Uterus (tissue), 4 donors: Measurements from ENCODE around the gene MBD4. TPM values are rescaled to one million over a fixed set of nuclear protein-coding genes. Genes with fewer than 3 reads are reported as not detected.
A peak's percentile ranks its signal among the peaks of the same experiment; 100 is the strongest.

ENCODE experiments used
- DNase-seq, 2 donors: peaks; one replicate each; pipeline ENCODE4 v3.0.0-alpha.2; 2019 to 2020
- H3K27ac ChIP-seq, 2 donors: fragments of 200-600 bp; sonication (generic); 1 replicate in 1 of 2; 2 replicates in 1 of 2; pipeline ENCODE4 v1.5.1; 2016 to 2018
- H3K27me3 ChIP-seq, 2 donors: fragments of 200-600 bp; sonication (generic); one replicate each; pipeline ENCODE4 v1.5.1; 2018 to 2019; ENCODE audit warnings: control low read depth in 1 of 2
- H3K36me3 ChIP-seq, 2 donors: fragments of 200-600 bp; sonication (generic); one replicate each; pipeline ENCODE4 v1.5.1; 2019; ENCODE audit warnings: control low read depth in 1 of 2
- H3K4me1 ChIP-seq, 2 donors: fragments of 200-600 bp; sonication (generic); one replicate each; pipeline ENCODE4 v1.5.1; 2018 to 2019; ENCODE audit warnings: control low read depth in 1 of 2
- H3K4me3 ChIP-seq, 2 donors: fragments of 200-600 bp; sonication (generic); 1 replicate in 1 of 2; 2 replicates in 1 of 2; pipeline ENCODE4 v1.5.1; 2018 to 2019; ENCODE audit warnings: mild to moderate bottlenecking in 1 of 2
- H3K9me3 ChIP-seq, 2 donors: fragments of 200-600 bp; sonication (generic); one replicate each; pipeline ENCODE4 v1.5.1; 2019; ENCODE audit warnings: control low read depth in 1 of 2
- POLR2A ChIP-seq, 2 donors: fragments of 450-650 bp; IDR thresholded peaks; one replicate each; pipeline ENCODE4 v1.6.1; 2016; ENCODE audit warnings: antibody characterized with exemption in 2 of 2, mild to moderate bottlenecking in 1 of 2, moderate library complexity in 1 of 2
- intact Hi-C: fragments of 100-400 bp; cut with DNase I; formaldehyde crosslinking; loops from one replicate; pipeline ENCODE4 v1.15.1; 2023; ENCODE audit warnings: low total_unique reads
- total RNA-seq, 4 donors: library from RNA; depleted of rRNA in 3 of 4; stranded (reverse); fragments of >200 nt in 3 of 4; gene quantifications; one replicate each; pipeline versions ENCODE4 v1.1.0 to v1.2.4, GENCODE V29; 2014 to 2023
- TF ChIP-seq, protein P1 (sequence below), 4 experiments: fragments of 200-600 bp in 2 of 4; fragments of 450-650 bp in 2 of 4; sonication (generic) in 2 of 4; IDR thresholded peaks; one replicate each; pipeline ENCODE4 v1.5.1; 2016 to 2019; ENCODE audit warnings: antibody characterized with exemption in 4 of 4, mild to moderate bottlenecking in 2 of 4, moderate library complexity in 1 of 4
- donor health status: DM: yes; HTN: yes; CAD: no.

MBD4 gene
- total RNA-seq, 4 donors from 2014 or later, result 13.8 to 36.2 (median 20.4) TPM

DNA sequence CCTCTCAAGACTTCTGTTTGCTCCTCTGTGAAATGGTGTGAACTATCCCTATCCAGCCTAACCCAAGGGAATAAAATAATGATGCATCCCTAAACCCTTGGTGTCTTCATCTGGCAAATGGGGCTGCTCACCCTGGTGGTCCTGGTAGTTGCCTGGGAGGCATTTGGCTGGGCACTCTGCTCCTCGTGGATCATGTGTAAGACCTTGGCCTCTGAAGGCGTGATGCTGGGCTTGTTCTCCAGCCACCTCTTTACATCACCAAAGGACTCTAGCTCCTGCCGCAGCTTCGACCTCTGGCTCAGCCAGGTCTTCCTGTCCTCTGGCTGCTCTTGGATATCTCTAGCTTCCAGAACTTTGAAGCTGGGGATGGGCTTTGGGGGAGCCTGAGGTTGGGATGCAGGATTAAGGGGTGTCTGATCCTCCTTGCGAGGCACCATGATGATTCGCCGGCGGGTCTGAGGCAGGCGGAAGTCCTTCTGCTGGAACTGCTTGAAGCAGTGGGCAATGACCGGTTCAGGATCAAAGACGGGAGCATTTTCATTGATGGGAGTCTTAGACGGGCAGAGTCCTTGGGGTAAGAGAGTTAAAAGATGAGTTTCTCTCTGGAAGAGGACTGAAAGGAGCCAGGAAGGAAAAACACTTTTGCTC, 18.4 kb downstream of the MBD4 start:
- H3K36me3 ChIP-seq, result no peaks in the 10 kb centered on the region
- no peaks in the 10 kb centered on the region for H3K9me3 ChIP-seq
- TF ChIP-seq, protein P1, sequence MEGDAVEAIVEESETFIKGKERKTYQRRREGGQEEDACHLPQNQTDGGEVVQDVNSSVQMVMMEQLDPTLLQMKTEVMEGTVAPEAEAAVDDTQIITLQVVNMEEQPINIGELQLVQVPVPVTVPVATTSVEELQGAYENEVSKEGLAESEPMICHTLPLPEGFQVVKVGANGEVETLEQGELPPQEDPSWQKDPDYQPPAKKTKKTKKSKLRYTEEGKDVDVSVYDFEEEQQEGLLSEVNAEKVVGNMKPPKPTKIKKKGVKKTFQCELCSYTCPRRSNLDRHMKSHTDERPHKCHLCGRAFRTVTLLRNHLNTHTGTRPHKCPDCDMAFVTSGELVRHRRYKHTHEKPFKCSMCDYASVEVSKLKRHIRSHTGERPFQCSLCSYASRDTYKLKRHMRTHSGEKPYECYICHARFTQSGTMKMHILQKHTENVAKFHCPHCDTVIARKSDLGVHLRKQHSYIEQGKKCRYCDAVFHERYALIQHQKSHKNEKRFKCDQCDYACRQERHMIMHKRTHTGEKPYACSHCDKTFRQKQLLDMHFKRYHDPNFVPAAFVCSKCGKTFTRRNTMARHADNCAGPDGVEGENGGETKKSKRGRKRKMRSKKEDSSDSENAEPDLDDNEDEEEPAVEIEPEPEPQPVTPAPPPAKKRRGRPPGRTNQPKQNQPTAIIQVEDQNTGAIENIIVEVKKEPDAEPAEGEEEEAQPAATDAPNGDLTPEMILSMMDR (IDR thresholded peaks at IDR 0.05), result no peak
- no peak for TF ChIP-seq POLR2A (IDR thresholded peaks at IDR 0.05)
- intact Hi-C loops, result no loop called here
- H3K27me3 ChIP-seq, result no peaks in the 10 kb centered on the region
- H3K4me3 ChIP-seq, result no peak overlapping the region
- H3K4me1 ChIP-seq, result no peaks in the 10 kb centered on the region
- DNase-seq, result no peak
- H3K27ac ChIP-seq, result no peak overlapping the region

DNA sequence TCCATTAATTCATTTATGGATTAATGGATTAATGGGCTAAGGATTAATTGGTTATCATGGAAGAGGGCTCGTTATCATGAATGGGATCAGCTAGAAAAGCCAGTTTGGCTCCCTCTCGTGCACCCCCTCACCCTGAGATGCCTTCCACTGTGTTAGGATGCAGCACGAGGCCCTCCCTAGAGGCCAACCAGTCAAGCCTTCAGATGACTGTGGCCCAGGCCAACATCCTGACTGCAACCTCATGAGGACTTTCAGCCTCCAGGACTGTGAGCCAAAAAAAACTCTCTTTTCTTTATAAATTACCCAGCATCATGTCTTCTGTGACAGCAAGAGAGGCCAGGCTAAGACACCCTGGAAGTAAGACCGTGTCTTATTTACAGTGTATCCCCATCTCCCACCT, 20.3 kb downstream of the MBD4 start:
- H3K4me1 ChIP-seq, result no peaks in the 10 kb centered on the region
- no peaks in the 10 kb centered on the region for H3K9me3 ChIP-seq
- intact Hi-C loops, result no loop called here
- H3K27ac ChIP-seq, result no peak overlapping the region
- H3K36me3 ChIP-seq, result no peaks in the 10 kb centered on the region
- no peak for DNase-seq
- no peak overlapping the region for H3K4me3 ChIP-seq
- TF ChIP-seq, protein P1 (IDR thresholded peaks at IDR 0.05), result no peak
- no peak for TF ChIP-seq POLR2A (IDR thresholded peaks at IDR 0.05)
- H3K27me3 ChIP-seq, result no peaks in the 10 kb centered on the region

DNA sequence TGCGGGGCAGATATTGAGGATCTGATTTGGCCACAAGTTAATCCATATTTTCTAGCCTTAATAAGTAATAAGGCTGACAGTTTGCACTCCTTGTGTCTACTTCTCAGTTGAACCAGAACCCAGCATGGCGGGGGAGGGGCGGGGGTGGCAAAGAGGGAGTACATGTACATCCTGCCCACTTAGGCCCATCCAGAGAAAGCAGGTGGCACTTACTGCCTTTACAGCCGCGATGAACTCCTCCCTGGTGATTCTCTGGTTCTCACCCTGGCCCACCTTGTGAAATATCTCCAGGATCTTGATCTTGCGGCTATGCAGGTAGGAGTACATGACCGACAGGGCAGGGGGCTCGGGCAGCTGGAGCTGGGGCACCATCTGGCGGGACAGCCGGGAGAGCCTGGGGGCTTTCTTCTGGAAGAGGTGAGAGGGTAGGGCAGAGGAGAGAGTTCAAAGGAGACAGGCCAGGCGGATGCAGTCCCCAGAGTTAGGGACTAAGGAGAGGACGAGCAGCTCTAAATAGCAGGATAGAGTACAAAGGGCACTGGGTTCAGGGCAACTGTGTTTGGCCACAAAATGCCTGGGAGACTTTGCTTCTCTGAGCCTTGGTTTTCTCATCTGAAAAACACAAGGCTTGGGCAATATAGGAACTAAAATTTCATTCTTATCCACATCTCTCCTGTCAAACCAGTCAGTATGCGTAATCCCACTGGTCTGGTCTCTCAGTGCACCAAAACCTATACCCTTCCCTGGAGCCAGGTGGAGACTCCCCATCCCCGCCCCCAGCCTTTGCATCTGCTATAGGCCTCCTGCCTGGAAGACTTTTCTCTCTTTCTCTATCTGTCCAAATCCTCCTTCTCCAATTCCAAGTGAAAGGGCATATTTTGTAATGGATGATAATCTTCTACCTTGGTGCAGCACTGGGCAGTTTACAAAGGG, 21.4 kb downstream of the MBD4 start:
- Histone ChIP-seq H3K4me1 (no peaks in the 10 kb centered on the region), H3K4me3 (no peak overlapping the region), H3K27me3 (no peaks in the 10 kb centered on the region), H3K9me3 (no peaks in the 10 kb centered on the region), H3K27ac (peak overlapping the region in 1 of 2 donors; percentile 4), H3K36me3 (no peaks in the 10 kb centered on the region)
- intact Hi-C loops, result no loop called here
- DNase-seq, result no peak
- no peak for TF ChIP-seq POLR2A (IDR thresholded peaks at IDR 0.05)
- TF ChIP-seq, protein P1 (IDR thresholded peaks at IDR 0.05), result no peak

DNA sequence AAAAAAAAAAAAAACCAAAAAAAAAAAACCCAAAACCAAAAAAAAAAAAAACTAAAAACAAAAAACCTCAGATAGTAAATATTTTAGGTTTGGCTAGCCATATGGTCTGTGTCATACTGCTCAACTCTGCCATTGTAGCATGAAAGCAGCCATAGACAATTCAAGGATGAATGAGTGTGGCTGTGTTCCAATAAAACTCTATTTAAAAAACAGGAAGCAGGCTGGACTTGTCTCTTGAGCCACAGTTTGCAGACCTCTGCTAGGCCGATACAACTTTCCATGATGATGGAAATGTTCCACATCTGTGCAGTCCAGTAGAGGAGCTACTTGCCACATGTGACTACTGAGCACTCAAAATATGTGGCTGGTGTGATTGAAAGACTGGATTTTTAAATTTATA, 22.4 kb downstream of the MBD4 start:
- H3K36me3 ChIP-seq, result no peaks in the 10 kb centered on the region
- H3K4me1 ChIP-seq, result no peaks in the 10 kb centered on the region
- no peaks in the 10 kb centered on the region for H3K9me3 ChIP-seq
- H3K27ac ChIP-seq, result peak overlapping the region in 1 of 2 donors; percentile 4
- no peak for DNase-seq
- H3K4me3 ChIP-seq, result no peak overlapping the region
- intact Hi-C loops, result no loop called here
- TF ChIP-seq POLR2A (IDR thresholded peaks at IDR 0.05), result no peak
- TF ChIP-seq, protein P1 (IDR thresholded peaks at IDR 0.05), result no peak
- H3K27me3 ChIP-seq, result no peaks in the 10 kb centered on the region

DNA sequence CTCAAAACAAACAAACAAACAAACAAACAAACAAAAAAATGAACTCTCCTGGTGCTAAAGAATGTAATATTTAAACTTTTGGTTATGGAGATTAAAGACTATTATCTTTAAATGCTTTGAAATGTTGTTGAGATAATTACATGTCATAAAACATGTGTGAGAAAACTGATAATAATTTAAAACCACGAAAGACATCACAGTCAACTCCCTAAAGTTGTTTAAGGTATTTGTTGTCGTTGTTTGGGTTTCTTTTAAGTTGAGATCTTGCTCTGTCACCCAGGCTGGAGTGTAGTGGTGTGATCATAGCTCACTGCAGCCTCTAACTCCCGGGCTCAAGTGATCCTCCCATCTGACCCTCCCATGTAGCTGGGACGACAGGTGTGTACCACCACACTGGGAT, 23.3 kb downstream of the MBD4 start:
- DNase-seq, result no peak
- no peaks in the 10 kb centered on the region for H3K27me3 ChIP-seq
- no peak overlapping the region for H3K4me3 ChIP-seq
- intact Hi-C loops, result no loop called here
- H3K27ac ChIP-seq, result no peak overlapping the region
- no peaks in the 10 kb centered on the region for H3K36me3 ChIP-seq
- TF ChIP-seq, protein P1 (IDR thresholded peaks at IDR 0.05), result no peak
- TF ChIP-seq POLR2A (IDR thresholded peaks at IDR 0.05), result no peak
- H3K4me1 ChIP-seq, result no peaks in the 10 kb centered on the region
- H3K9me3 ChIP-seq, result no peaks in the 10 kb centered on the region
